Transverse colon (tissue), 4 donors: ENCODE measurements around the gene MPEG1. TPM values are rescaled to one million over a fixed set of nuclear protein-coding genes. Genes with fewer than 3 reads are reported as not detected.

Source experiments
- DNase-seq: peaks from one replicate; pipeline ENCODE4 v3.0.0-alpha.2; 2019
- H3K27ac ChIP-seq, 4 donors: fragments of 200-600 bp; sonication (generic); 2 replicates each; pipeline ENCODE4 v1.5.1; 2016 to 2018; ENCODE audit warnings: inconsistent platforms in 4 of 4
- H3K27me3 ChIP-seq: fragments of 200-600 bp; sonication (generic); 2 replicates; pipeline ENCODE4 v1.5.1; 2017; ENCODE audit warnings: inconsistent platforms
- H3K36me3 ChIP-seq, 4 donors: fragments of 200-600 bp; sonication (generic); 2 replicates each; pipeline ENCODE4 v1.5.1; 2017 to 2019; ENCODE audit warnings: inconsistent platforms in 4 of 4
- H3K4me1 ChIP-seq, 4 donors: fragments of 200-600 bp; sonication (generic); 2 replicates each; pipeline ENCODE4 v1.5.1; 2017 to 2020; ENCODE audit warnings: inconsistent platforms in 4 of 4
- H3K4me3 ChIP-seq, 4 donors: fragments of 200-600 bp; sonication (generic); 1 replicate in 1 of 4; 2 replicates in 3 of 4; pipeline versions ENCODE4 v1.5.1 to v1.6.1; 2017 to 2019; ENCODE audit warnings: inconsistent platforms in 4 of 4
- H3K9me3 ChIP-seq, 2 donors: fragments of 200-600 bp; sonication (generic); 2 replicates each; pipeline ENCODE4 v1.5.1; 2017 to 2019; ENCODE audit warnings: inconsistent platforms in 2 of 2
- EP300 ChIP-seq: sonication (generic); formaldehyde crosslinking; IDR thresholded peaks from one replicate; pipeline ENCODE4 v1.6.1; 2017; ENCODE audit warnings: antibody characterized with exemption, low read depth
- POLR2A ChIP-seq: fragments of 450-650 bp; IDR thresholded peaks from one replicate; pipeline ENCODE4 v1.6.1; 2016; ENCODE audit warnings: antibody characterized with exemption, mild to moderate bottlenecking, moderate library complexity
- POLR2AphosphoS5 ChIP-seq, 3 donors: sonication (generic); formaldehyde crosslinking; IDR thresholded peaks; one replicate each; pipeline ENCODE4 v1.6.1; 2016; ENCODE audit warnings: antibody characterized with exemption in 3 of 3
- WGBS, 2 donors: methylation state at CpG; one replicate each; pipeline ENCODE4 v1.1.5; 2018; ENCODE audit warnings: low coverage in 1 of 2; 5-methylcytosine and 5-hydroxymethylcytosine counted together
- in situ Hi-C, 4 donors: fragments of 200-750 bp; cut with MboI; loops; one replicate each; pipeline versions ENCODE4 v1.15.0 to v1.15.1; 2017; ENCODE audit warnings: low sequenced_read_pairs in 3 of 4, low pct_ligation_motif_present in 1 of 4, low pct_unique_long_range_greater_than_20kb in 1 of 4
- intact Hi-C: fragments of 100-400 bp; cut with DNase I; formaldehyde crosslinking; loops from one replicate; pipeline ENCODE4 v1.15.1; 2023; ENCODE audit warnings: low total_unique reads
- total RNA-seq, 4 donors: library from RNA; depleted of rRNA; stranded (reverse); fragments of >200 nt; gene quantifications; one replicate each; pipeline ENCODE4 v1.1.0, GENCODE V29; 2016
- TF ChIP-seq, protein P1 (sequence below), 5 experiments: fragments of 200-600 bp in 3 of 5; fragments of 450-650 bp in 2 of 5; sonication (generic) in 3 of 5; IDR thresholded peaks; 1 replicate in 2 of 5; 2 replicates in 3 of 5; pipeline ENCODE4 v1.5.1; 2016 to 2017; ENCODE audit warnings: antibody characterized with exemption in 5 of 5, inconsistent platforms in 3 of 5, mild to moderate bottlenecking in 2 of 5, moderate library complexity in 1 of 5

MPEG1 gene
- total RNA-seq, 4 donors from 2014 or later: 4.6 to 16.5 (median 7.5) TPM

DNA sequence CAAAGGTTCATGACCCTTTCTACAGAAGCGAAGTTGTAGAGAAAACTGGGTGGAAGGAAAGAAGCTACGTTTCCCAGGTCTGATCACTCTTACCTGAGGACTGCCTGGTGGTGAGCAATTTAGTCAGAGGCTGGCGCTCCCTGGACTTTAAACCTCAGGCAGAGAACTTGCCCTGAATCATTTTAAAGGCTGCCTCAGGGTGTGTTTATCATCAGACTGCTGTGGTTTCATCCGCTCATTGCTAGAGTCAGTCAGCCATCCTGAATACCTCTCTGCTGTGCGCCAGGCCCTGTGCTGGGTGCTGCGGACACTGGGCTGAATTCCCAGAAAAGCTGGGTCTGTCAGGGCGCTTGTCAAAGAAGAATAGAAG, 38.1 kb downstream of the MPEG1 start:
- TF ChIP-seq EP300: no peak
- TF ChIP-seq POLR2AphosphoS5 (IDR thresholded peaks at IDR 0.05): peak in 2 of 3 donors; percentile 67 to 86
- peak; percentile 57 for TF ChIP-seq POLR2A
- TF ChIP-seq, protein P1, sequence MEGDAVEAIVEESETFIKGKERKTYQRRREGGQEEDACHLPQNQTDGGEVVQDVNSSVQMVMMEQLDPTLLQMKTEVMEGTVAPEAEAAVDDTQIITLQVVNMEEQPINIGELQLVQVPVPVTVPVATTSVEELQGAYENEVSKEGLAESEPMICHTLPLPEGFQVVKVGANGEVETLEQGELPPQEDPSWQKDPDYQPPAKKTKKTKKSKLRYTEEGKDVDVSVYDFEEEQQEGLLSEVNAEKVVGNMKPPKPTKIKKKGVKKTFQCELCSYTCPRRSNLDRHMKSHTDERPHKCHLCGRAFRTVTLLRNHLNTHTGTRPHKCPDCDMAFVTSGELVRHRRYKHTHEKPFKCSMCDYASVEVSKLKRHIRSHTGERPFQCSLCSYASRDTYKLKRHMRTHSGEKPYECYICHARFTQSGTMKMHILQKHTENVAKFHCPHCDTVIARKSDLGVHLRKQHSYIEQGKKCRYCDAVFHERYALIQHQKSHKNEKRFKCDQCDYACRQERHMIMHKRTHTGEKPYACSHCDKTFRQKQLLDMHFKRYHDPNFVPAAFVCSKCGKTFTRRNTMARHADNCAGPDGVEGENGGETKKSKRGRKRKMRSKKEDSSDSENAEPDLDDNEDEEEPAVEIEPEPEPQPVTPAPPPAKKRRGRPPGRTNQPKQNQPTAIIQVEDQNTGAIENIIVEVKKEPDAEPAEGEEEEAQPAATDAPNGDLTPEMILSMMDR (IDR thresholded peaks at IDR 0.05): peak in 1 of 5 experiments; percentile 20
- in situ Hi-C loops (loop anchor here in 1 of 4 donors (25.0 kb wide), 2 partner anchors 113 to 263 kb away; partner anchors contain the start of genes OR5A1 and OR5A2), intact Hi-C loops (loop anchor here (10.0 kb wide), 1 partner anchor 510 kb away; no protein-coding TSS in a partner anchor)
- Histone ChIP-seq H3K4me3 (peak overlapping the region in 2 of 4 donors; percentile 9 to 91), H3K27ac (peak overlapping the region; percentile 86 to 93 (median 88)), H3K9me3 (no peaks in the 10 kb centered on the region), H3K27me3 (no peaks in the 10 kb centered on the region), H3K36me3 (no peaks in the 10 kb centered on the region), H3K4me1 (peaks cover 0 to 33% (median 21%) of the 10 kb centered on the region in 4 donors)
- 29 to 42% methylated on average over 1 to 7 of the region's 7 CpGs for WGBS, 2 donors
- DNase-seq: peak; percentile 70

- Histone ChIP-seq H3K4me1 (peaks cover 0 to 33% (median 21%) of the 10 kb centered on the region in 4 donors), H3K4me3 (peak overlapping the region in 3 of 4 donors; percentile 80 to 91 (median 84)), H3K27me3 (no peaks in the 10 kb centered on the region), H3K9me3 (no peaks in the 10 kb centered on the region), H3K27ac (peak overlapping the region; percentile 86 to 93 (median 88)), H3K36me3 (no peaks in the 10 kb centered on the region)
- DNase-seq: peak; percentile 88
- intact Hi-C loops (loop anchor here (10.0 kb wide), 1 partner anchor 511 kb away; no protein-coding TSS in a partner anchor), in situ Hi-C loops (loop anchor here in 1 of 4 donors (25.0 kb wide), 2 partner anchors 113 to 263 kb away; partner anchors contain the start of genes OR5A1 and OR5A2)
- WGBS, 2 donors: 36 to 39% methylated on average over 4 to 7 of the region's 7 CpGs
- TF ChIP-seq POLR2A (peak; percentile 69), POLR2AphosphoS5 (IDR thresholded peaks at IDR 0.05) (peak; percentile 49 to 94 (median 82)), EP300 (no peak)
- TF ChIP-seq, protein P1 (IDR thresholded peaks at IDR 0.05): no peak
Measured at GRCh38 chr11:59173964-59174663, 38.6 kb downstream of the MPEG1 start.

DNA sequence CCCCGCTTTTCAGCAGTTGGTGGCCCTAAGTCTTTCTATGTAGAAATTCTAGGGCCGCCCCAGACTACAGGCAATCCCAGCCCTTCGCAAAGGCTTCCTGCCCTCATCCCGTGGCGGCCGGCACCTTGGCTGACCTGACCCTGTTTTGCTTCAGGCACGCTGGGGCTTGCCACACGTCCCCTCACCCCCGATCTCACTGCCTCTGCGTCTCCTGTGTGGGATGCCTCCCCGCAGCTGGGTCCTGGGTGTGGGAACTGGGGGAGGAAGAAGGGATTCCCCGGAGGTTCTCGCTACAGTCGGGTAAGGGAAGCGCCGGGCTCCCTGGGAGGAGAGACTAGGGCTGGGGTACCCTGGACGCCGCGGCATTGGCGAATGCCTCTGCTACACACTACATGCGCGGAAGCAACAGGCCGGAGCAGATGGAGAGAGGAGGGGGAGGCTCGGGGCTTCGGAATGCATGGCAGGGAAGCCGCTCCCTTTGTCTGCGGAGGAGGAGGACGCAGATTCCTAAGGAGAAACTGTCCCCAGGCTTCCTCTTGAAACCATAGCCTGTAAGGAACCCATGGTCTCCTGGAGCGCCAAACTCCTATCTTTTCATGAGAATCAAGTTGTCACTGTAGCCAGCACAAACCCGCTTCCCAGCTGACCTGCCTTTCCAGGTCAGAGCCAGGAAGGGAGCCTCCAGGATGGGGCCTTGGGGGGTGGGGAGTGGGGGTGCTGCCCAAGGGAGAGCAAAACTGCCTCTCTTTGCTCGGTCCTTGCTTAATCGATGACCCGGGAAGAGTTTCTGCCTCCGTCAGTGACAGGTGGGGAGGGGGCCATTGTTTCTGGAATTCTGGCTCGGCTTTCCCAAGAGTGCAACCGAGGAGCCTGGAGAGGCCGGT, 39.4 kb downstream of the MPEG1 start:
- Histone ChIP-seq H3K36me3 (no peaks in the 10 kb centered on the region), H3K27ac (peak overlapping the region; percentile 86 to 93 (median 88)), H3K27me3 (no peaks in the 10 kb centered on the region), H3K9me3 (no peaks in the 10 kb centered on the region), H3K4me1 (peaks cover 0 to 33% (median 21%) of the 10 kb centered on the region in 4 donors), H3K4me3 (peak overlapping the region; percentile 78 to 91 (median 82))
- peak; percentile 41 for DNase-seq
- 11 to 40% methylated on average over 1 to 22 of the region's 37 CpGs for WGBS, 2 donors
- TF ChIP-seq, protein P1 (IDR thresholded peaks at IDR 0.05): no peak
- TF ChIP-seq EP300 (no peak), POLR2A (no peak), POLR2AphosphoS5 (IDR thresholded peaks at IDR 0.05) (no peak)
- intact Hi-C loops (loop anchor here (10.0 kb wide), 1 partner anchor 511 kb away; no protein-coding TSS in a partner anchor), in situ Hi-C loops (loop anchor here in 1 of 4 donors (25.0 kb wide), 2 partner anchors 114 to 264 kb away; partner anchors contain the start of genes OR5A1 and OR5A2)
